Adrenal gland (tissue), 12 donors: Measurements from ENCODE around the gene DIAPH2. TPM values are rescaled to one million over a fixed set of nuclear protein-coding genes. Genes with fewer than 3 reads are reported as not detected.

Experiments used
- DNase-seq, 7 donors: peaks; one replicate each; pipeline ENCODE4 v3.0.0-alpha.2; 2019 to 2020
- H3K27ac ChIP-seq, 5 donors: fragments of 200-600 bp; sonication (generic) in 4 of 5; 1 replicate in 3 of 5; 2 replicates in 2 of 5; pipeline versions ENCODE4 v1.5.1 to v1.8.0; 2016 to 2020; ENCODE audit warnings: mild to moderate bottlenecking in 1 of 5
- H3K27me3 ChIP-seq: fragments of 200-600 bp; 2 replicates; pipeline ENCODE4 v1.8.0; 2021
- H3K36me3 ChIP-seq, 2 donors: fragments of 200-600 bp; replicated peaks in 1 of 2; 1 replicate in 1 of 2; 2 replicates in 1 of 2; pipeline versions ENCODE4 v1.5.1 to v1.8.0; 2018 to 2022
- H3K4me1 ChIP-seq, 2 donors: fragments of 200-600 bp; replicated peaks in 1 of 2; 1 replicate in 1 of 2; 2 replicates in 1 of 2; pipeline versions ENCODE4 v1.5.1 to v1.8.0; 2018 to 2021
- H3K4me3 ChIP-seq, 4 donors: fragments of 200-600 bp; sonication (generic) in 3 of 4; one replicate each; pipeline ENCODE4 v1.5.1; 2016 to 2018
- H3K9me3 ChIP-seq, 3 donors: fragments of 200-600 bp; sonication (generic) in 1 of 3; replicated peaks in 1 of 3; 1 replicate in 2 of 3; 2 replicates in 1 of 3; pipeline versions ENCODE4 v1.5.1 to v1.8.0; 2016 to 2021
- POLR2A ChIP-seq, 2 donors: fragments of 450-650 bp; IDR thresholded peaks; one replicate each; pipeline ENCODE4 v1.6.1; 2017; ENCODE audit warnings: antibody characterized with exemption in 2 of 2, mild to moderate bottlenecking in 2 of 2, moderate library complexity in 1 of 2
- WGBS, 4 donors: extraction: QIAGEN DNeasy Blood & Tissue Kit in 2 of 4; methylation state at CpG; one replicate each; pipeline versions ENCODE4 v1.1.5 to v1.1.7; 2013 to 2017; 5-methylcytosine and 5-hydroxymethylcytosine counted together
- intact Hi-C, 2 donors: fragments of 100-400 bp; cut with DNase I; formaldehyde crosslinking; loops; one replicate each; pipeline versions ENCODE4 v1.14.1 to v1.15.0; 2022 to 2023
- polyA plus RNA-seq, 3 donors: library from polyadenylated mRNA; stranded (reverse); fragments of 200-250 nt in 2 of 3; fragments of 350-450 nt in 1 of 3; fragmentation: Illumina TruSeq in 1 of 3; extraction: RNeasy Lipid Tissue Mini Kit (QIAGEN cat#74804) in 1 of 3; gene quantifications; one replicate each; pipeline ENCODE4 v1.2.3, GENCODE V29; 2013 to 2014
- total RNA-seq, 9 donors: library from RNA; depleted of rRNA in 4 of 9; stranded (reverse); fragments of >200 nt in 4 of 9; fragments of 120-200 nt in 1 of 9; fragmentation: NEBNext Ultra II Directional in 1 of 9; extraction: Animal tissue kit (Norgen Biotek cat#: 25700) in 1 of 9; gene quantifications; one replicate each; pipeline versions ENCODE4 v1.1.0 to v1.2.4, GENCODE V29; 2013 to 2023
- TF ChIP-seq, protein P1 (sequence below), 6 experiments: fragments of 450-650 bp in 4 of 6; fragments of 200-600 bp in 2 of 6; sonication (generic) in 1 of 6; IDR thresholded peaks; 1 replicate in 5 of 6; 2 replicates in 1 of 6; pipeline versions ENCODE4 v1.5.1 to v1.8.0; 2016 to 2021; ENCODE audit warnings: antibody characterized with exemption in 6 of 6, mild to moderate bottlenecking in 2 of 6, moderate library complexity in 1 of 6
- donor health status: healthy with polysubstance abuse.
- donor health status: Bipolar disorder and iron deficiency.
- donor health status: DM: yes; HTN: yes; CAD: no.
- donor health status: DM: no; HTN: no; CAD: no.
- donor health status: DM: no; HTN: no; CAD: no.
- donor health status: DM: yes; HTN: yes; CAD: no.

Gene DIAPH2
- total and polyA plus RNA-seq, 12 donors: 3.2 to 33.3 (median 12.3) TPM

- Histone ChIP-seq H3K27ac (no peak overlapping the region), H3K4me1 (no peaks in the 10 kb centered on the region), H3K36me3 (no peaks in the 10 kb centered on the region), H3K4me3 (no peak overlapping the region), H3K27me3 (no peaks in the 10 kb centered on the region), H3K9me3 (no peaks in the 10 kb centered on the region)
- intact Hi-C loops: no loop called here
- TF ChIP-seq, protein P1, sequence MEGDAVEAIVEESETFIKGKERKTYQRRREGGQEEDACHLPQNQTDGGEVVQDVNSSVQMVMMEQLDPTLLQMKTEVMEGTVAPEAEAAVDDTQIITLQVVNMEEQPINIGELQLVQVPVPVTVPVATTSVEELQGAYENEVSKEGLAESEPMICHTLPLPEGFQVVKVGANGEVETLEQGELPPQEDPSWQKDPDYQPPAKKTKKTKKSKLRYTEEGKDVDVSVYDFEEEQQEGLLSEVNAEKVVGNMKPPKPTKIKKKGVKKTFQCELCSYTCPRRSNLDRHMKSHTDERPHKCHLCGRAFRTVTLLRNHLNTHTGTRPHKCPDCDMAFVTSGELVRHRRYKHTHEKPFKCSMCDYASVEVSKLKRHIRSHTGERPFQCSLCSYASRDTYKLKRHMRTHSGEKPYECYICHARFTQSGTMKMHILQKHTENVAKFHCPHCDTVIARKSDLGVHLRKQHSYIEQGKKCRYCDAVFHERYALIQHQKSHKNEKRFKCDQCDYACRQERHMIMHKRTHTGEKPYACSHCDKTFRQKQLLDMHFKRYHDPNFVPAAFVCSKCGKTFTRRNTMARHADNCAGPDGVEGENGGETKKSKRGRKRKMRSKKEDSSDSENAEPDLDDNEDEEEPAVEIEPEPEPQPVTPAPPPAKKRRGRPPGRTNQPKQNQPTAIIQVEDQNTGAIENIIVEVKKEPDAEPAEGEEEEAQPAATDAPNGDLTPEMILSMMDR (IDR thresholded peaks at IDR 0.05): no peak
- no peak for TF ChIP-seq POLR2A (IDR thresholded peaks at IDR 0.05)
- WGBS, 4 donors: 77 to 91% (median 81%) methylated on average over 4 of the region's 4 CpGs
- no peak for DNase-seq
Observed at GRCh38 chrX:97158269-97158668, 473.6 kb downstream of the DIAPH2 start.

DNA sequence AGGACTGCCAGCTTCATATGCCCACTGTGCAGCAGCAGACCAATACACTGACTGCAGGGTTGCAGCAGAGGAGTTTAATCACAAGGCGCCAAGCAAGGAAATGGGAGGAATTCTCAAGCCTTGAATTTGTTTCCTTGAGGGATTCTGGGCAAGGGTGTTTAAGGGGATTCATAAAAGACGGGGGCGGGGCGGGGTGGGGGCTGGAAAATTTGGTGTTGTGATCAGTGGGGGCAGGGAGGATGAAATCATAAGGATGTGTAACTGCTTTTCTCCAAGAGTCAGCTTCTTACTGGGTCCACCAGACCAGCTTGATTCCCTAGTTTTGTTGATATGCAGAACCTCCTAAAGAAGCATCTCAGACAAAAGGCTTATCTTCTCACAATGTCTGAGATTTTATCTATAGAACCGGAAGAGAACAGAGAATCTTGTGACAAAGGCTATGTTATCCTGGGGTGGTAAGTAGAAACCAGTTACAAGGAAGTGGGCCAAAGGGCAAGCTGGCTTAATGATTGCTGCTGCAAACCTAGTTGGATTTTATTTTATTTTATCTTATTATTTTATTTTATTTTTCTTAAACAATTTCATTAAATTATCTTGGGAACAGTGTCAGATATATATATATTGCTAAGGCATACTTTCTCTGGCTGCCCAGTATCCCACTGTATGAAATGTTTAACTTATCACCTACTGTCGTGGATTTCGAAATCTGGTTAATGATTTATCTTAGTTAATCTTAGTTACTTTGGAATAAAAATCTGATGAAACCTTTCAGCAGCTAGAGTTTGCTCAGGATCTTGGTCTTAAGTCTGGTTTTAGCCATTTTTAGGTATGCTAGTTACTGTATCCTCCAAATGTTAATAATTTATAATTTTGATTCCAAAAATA is 475.5 kb downstream of the DIAPH2 start:
- 50 to 81% (median 66%) methylated on average over 4 to 7 of the region's 7 CpGs for WGBS, 4 donors
- TF ChIP-seq, protein P1 (IDR thresholded peaks at IDR 0.05): no peak
- no peak for TF ChIP-seq POLR2A (IDR thresholded peaks at IDR 0.05)
- Histone ChIP-seq H3K27me3 (no peaks in the 10 kb centered on the region), H3K4me1 (no peaks in the 10 kb centered on the region), H3K4me3 (no peak overlapping the region), H3K9me3 (no peaks in the 10 kb centered on the region), H3K36me3 (no peaks in the 10 kb centered on the region), H3K27ac (no peak overlapping the region)
- intact Hi-C loops: no loop called here
- DNase-seq: no peak

DNA sequence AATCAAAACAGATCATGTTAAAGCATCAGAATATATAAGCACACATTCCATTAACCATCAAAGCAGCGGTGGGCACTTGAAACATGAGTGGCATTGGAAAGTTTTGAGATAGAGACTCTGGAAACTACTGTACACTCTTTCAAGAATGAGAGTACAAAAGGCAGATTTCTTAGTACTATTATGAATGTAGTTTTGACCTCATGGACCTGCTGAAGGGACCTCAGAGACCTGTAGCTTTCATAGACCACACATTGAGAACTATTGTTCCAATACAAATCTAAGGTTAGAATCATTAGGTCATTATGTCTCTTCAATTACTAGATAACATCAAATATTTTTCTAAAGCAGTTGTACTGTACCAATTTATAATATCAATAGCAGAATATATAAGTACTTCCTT is 482.7 kb downstream of the DIAPH2 start:
- intact Hi-C loops: no loop called here

GRCh38 chrX:97168646-97169045 is 484.0 kb downstream of the DIAPH2 start:
- intact Hi-C loops: no loop called here
- no peaks in the 10 kb centered on the region for H3K27me3 ChIP-seq
- WGBS, 4 donors: 63 to 85% (median 75%) methylated on average over 2 of the region's 2 CpGs
- no peaks in the 10 kb centered on the region for H3K36me3 ChIP-seq
- H3K4me3 ChIP-seq: no peak overlapping the region
- TF ChIP-seq, protein P1 (IDR thresholded peaks at IDR 0.05): no peak
- no peak for TF ChIP-seq POLR2A (IDR thresholded peaks at IDR 0.05)
- no peak for DNase-seq
- no peak overlapping the region for H3K27ac ChIP-seq
- no peaks in the 10 kb centered on the region for H3K9me3 ChIP-seq
- H3K4me1 ChIP-seq: no peaks in the 10 kb centered on the region

More for the DNA sequence above, 482.7 kb downstream of the DIAPH2 start:
- no peak for DNase-seq
- H3K9me3 ChIP-seq: no peaks in the 10 kb centered on the region
- WGBS, 4 donors: 91 to 100% (median 93%) methylated on average over 1 of the region's 1 CpG
- no peaks in the 10 kb centered on the region for H3K4me1 ChIP-seq
- no peaks in the 10 kb centered on the region for H3K36me3 ChIP-seq
- H3K27me3 ChIP-seq: no peaks in the 10 kb centered on the region
- TF ChIP-seq, protein P1 (IDR thresholded peaks at IDR 0.05): no peak
- TF ChIP-seq POLR2A (IDR thresholded peaks at IDR 0.05): no peak
- H3K4me3 ChIP-seq: no peak overlapping the region
- no peak overlapping the region for H3K27ac ChIP-seq
